GM13977 (cell line): ENCODE results near the gene DPP10.

Source experiments
- DNase-seq: peaks from one replicate; pipeline ENCODE4 v3.0.0; 2012; ENCODE audit warnings: low spot score
- CTCF ChIP-seq: IDR thresholded peaks from 2 replicates; pipeline ENCODE4 v1.5.1; 2012; ENCODE audit warnings: mild to moderate bottlenecking, control low read depth; ENCODE audit not compliant: insufficient read depth; ENCODE audit errors: extremely low read depth, missing control alignments
- in situ Hi-C: fragments of 300-500 bp; cut with MboI; formaldehyde crosslinking; loops from one replicate; pipeline ENCODE4 v1.12.0; 2022; ENCODE audit warnings: low sequenced_read_pairs, low pct_unique_long_range_greater_than_20kb, mixed read lengths, inconsistent platforms; ENCODE audit not compliant: unreplicated experiment

The DPP10 gene

GRCh38 chr2:115634578-115634977, 1192.1 kb downstream of the DPP10 start:
- TF ChIP-seq CTCF, result no peak
- DNase-seq, result no peak
- in situ Hi-C loops, result no loop called here

DNA sequence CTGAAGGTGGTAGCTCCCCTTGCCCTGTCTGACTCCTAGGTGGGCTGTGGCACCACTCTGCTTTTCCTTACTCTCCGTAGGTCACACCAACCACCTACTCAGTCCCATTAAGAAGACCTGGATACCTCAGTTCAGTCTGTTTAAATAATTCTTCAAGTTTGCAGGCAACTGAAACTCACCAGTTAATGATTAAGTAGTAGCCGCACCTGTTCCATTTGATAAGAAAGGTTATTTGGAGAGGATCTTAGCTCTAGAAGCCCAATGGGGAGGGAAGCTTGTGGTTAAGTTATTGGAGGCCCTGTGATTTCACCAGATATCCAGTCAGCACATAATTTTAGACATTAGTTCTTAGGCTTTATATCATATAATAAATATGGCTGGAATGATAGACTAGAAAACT, 1193.0 kb downstream of the DPP10 start:
- TF ChIP-seq CTCF, result no peak
- in situ Hi-C loops, result no loop called here
- DNase-seq, result no peak

DNA sequence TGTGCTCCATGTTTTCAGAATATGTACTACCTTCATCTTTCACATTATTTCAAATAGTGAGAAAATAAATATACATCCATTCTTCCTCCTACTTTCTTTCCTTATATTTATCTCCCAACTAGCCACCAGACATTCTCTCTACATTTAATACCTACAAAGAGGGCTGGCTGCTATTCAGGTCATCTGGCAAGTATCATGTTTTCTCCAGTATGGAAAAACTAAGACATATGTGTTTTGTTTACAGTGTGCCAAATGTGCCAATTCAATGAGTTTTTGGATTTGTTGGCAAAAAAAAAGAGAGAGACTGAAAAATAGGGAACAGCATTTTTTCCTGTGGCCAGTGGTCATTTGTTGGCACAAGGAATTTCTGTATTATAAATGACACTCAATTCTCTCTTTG, 1207.3 kb downstream of the DPP10 start:
- DNase-seq, result no peak
- in situ Hi-C loops, result no loop called here
- TF ChIP-seq CTCF, result no peak

- TF ChIP-seq CTCF, result no peak
- in situ Hi-C loops, result no loop called here
- DNase-seq, result no peak
Measured at GRCh38 chr2:115650827-115651226, 1208.4 kb downstream of the DPP10 start.

GRCh38 chr2:115652652-115653051, 1210.2 kb downstream of the DPP10 start:
- in situ Hi-C loops, result no loop called here
- DNase-seq, result no peak

GRCh38 chr2:115654362-115654761, 1211.9 kb downstream of the DPP10 start:
- in situ Hi-C loops, result no loop called here
- no peak for TF ChIP-seq CTCF

More at GRCh38 chr2:115652652-115653051, 1210.2 kb downstream of the DPP10 start:
- no peak for TF ChIP-seq CTCF

DNA sequence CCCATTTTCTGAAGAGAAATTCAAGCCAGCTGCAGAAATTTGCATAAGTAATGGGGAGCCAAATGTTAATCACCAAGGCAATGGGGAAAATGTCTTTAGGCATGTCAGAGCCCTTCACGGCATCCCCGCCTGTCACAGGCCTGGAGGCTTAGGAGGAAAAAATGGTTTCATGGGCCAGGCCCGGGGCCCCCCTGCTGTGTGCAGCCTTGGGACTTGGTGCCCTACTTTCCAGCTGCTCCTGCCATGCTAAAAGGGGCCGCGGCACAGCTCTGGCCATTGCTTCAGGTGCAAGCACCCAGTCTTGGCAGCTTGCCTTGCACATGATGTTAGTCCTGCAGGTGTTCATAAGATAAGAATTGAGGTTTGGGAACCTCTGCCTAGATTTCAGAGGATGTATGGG, 1235.7 kb downstream of the DPP10 start:
- DNase-seq, result no peak
- in situ Hi-C loops, result no loop called here
- TF ChIP-seq CTCF, result no peak

More at GRCh38 chr2:115654362-115654761, 1211.9 kb downstream of the DPP10 start:
- no peak for DNase-seq
